ENCODE data around the gene ERG28. TPM values are rescaled to one million over a fixed set of nuclear protein-coding genes. Genes with fewer than 3 reads are reported as not detected.

ERG28 gene
- total RNA-seq, 1 donor from 2014 or later: 28.4 TPM

GRCh38 chr14:75655235-75655634, 5.4 kb downstream of the ERG28 start:
- Mint-ChIP-seq H3K27ac (no peak overlapping the region), H3K9me3 (no peaks in the 10 kb centered on the region), H3K36me3 (ENCODE audit: low read depth) (peaks cover 69% of the 10 kb centered on the region), H3K27me3 (no peaks in the 10 kb centered on the region), H3K4me1 (peaks cover 8% of the 10 kb centered on the region), H3K4me3 (no peak overlapping the region)
- ATAC-seq (ENCODE audit: low read depth) (no peak), DNase-seq (no peak)
- intact Hi-C loops (cut with micrococcal nuclease): loop anchor here (2.0 kb wide), 1 partner anchor 522 kb away; no protein-coding TSS in a partner anchor
- TF ChIP-seq CTCF (IDR thresholded peaks at IDR 0.05): no peak
- POLR2A ChIA-PET: interaction anchor here (0.9 kb wide), 1 partner anchor 162 kb away, joined by 4 read pairs; no protein-coding TSS in a partner anchor
- CTCF ChIA-PET: interaction anchor here (1.0 to 13.4 kb wide), 14 partner anchors 9 to 523 kb away, joined by 3 to 264 read pairs (median 6); partner anchors contain the start of genes BATF and FLVCR2

- Mint-ChIP-seq H3K9me3 (no peaks in the 10 kb centered on the region), H3K4me3 (no peak overlapping the region), H3K36me3 (ENCODE audit: low read depth) (peaks cover 79% of the 10 kb centered on the region), H3K4me1 (peaks cover 1% of the 10 kb centered on the region), H3K27me3 (no peaks in the 10 kb centered on the region), H3K27ac (no peak overlapping the region)
- CTCF ChIA-PET: interaction anchor here (0.6 to 13.4 kb wide), 22 partner anchors 8 to 1526 kb away, joined by 3 to 264 read pairs (median 5); partner anchors contain the start of genes BATF and FLVCR2
- ATAC-seq (ENCODE audit: low read depth) (peak; percentile 96), DNase-seq (peak; percentile 72)
- POLR2A ChIA-PET: interaction anchor here (0.8 to 1.8 kb wide), 4 partner anchors 76 to 161 kb away, joined by 3 to 12 read pairs (median 4); partner anchors contain the start of gene FLVCR2
- peak; percentile 87 for TF ChIP-seq CTCF (IDR thresholded peaks at IDR 0.05)
- intact Hi-C loops (cut with micrococcal nuclease): loop anchor here (1.0 to 5.0 kb wide), 6 partner anchors 77 to 527 kb away; partner anchors contain the start of genes BATF and NEK9
These were observed 6.4 kb downstream of the ERG28 start for GRCh38 chr14:75654127-75654732.

- peaks cover 83% of the 10 kb centered on the region for H3K36me3 Mint-ChIP-seq (ENCODE audit: low read depth)
- intact Hi-C loops (cut with micrococcal nuclease): loop anchor here (5.0 kb wide), 1 partner anchor 131 kb away; the partner anchor contains the start of gene BATF
- DNase-seq (no peak), ATAC-seq (ENCODE audit: low read depth) (no peak)
- H3K9me3 Mint-ChIP-seq: no peaks in the 10 kb centered on the region
- H3K27ac Mint-ChIP-seq: no peak overlapping the region
- ChIA-PET POLR2A (interaction anchor here (1.3 to 1.8 kb wide), 2 partner anchors 75 to 82 kb away, joined by 3 to 12 read pairs; partner anchors contain the start of gene FLVCR2), CTCF (interaction anchor here (0.6 to 13.4 kb wide), 19 partner anchors 8 to 1526 kb away, joined by 3 to 264 read pairs (median 5); partner anchors contain the start of genes BATF and FLVCR2)
- H3K27me3 Mint-ChIP-seq: no peaks in the 10 kb centered on the region
- peaks cover 1% of the 10 kb centered on the region for H3K4me1 Mint-ChIP-seq
- H3K4me3 Mint-ChIP-seq: no peak overlapping the region
- no peak for TF ChIP-seq CTCF (IDR thresholded peaks at IDR 0.05)
These were observed 7.1 kb downstream of the ERG28 start for GRCh38 chr14:75653563-75653962.

GRCh38 chr14:75650253-75651058, 10.2 kb downstream of the ERG28 start:
- TF ChIP-seq CTCF (IDR thresholded peaks at IDR 0.05): no peak
- Mint-ChIP-seq H3K36me3 (ENCODE audit: low read depth) (peaks cover 84% of the 10 kb centered on the region), H3K27me3 (no peaks in the 10 kb centered on the region), H3K4me1 (no peaks in the 10 kb centered on the region), H3K27ac (no peak overlapping the region), H3K4me3 (no peak overlapping the region), H3K9me3 (no peaks in the 10 kb centered on the region)
- ChIA-PET POLR2A (no interaction called here), CTCF (interaction anchor here (13.4 kb wide), 1 partner anchor 75 kb away, joined by 264 read pairs; the partner anchor contains the start of gene FLVCR2)
- DNase-seq (no peak), ATAC-seq (ENCODE audit: low read depth) (no peak)
- intact Hi-C loops (cut with micrococcal nuclease): loop anchor here (5.0 kb wide), 1 partner anchor 128 kb away; the partner anchor contains the start of gene BATF
